Endothelial cell of umbilical vein (primary cell): Measurements from ENCODE around the gene GDF11. TPM values are rescaled to one million over a fixed set of nuclear protein-coding genes. Genes with fewer than 3 reads are reported as not detected.

Experiments
- BruUV-seq: library from RNA; stranded (reverse); fragments of 400-500 nt; replicated peaks from 2 replicates; lab custom pipeline; 2021; lab: Mats Ljungman, UMichigan
- CTCF ChIA-PET: fragments of 300-600, 350-600 bp; sonication (Branson Sonifier 250); formaldehyde crosslinking; loops from one replicate; lab custom pipeline; 2021; ENCODE audit warnings: antibody characterized with exemption, inconsistent platforms; lab: Charles Lee
- POLR2A ChIA-PET: fragments of 300-600, 350-600 bp; sonication (Branson Sonifier 250); formaldehyde crosslinking; loops from one replicate; lab custom pipeline; 2021; ENCODE audit warnings: antibody characterized with exemption, inconsistent platforms; lab: Charles Lee
- DNase-seq: peaks from one replicate; pipeline ENCODE4 v3.0.0-alpha.2; 2011; ENCODE audit warnings: low read depth, low spot score
- FAIRE-seq: peaks from 2 replicates; lab custom pipeline; 2011; peaks lifted over from hg19 to GRCh38; lab: Jason Lieb, UNC
- H2AFZ ChIP-seq: 2 replicates; pipeline ENCODE4 v1.6.0; 2012; ENCODE audit warnings: low read depth, low read length, control low read depth, inconsistent platforms
- H3K27ac ChIP-seq: 2 replicates; pipeline ENCODE4 v1.5.1; 2011; ENCODE audit warnings: low read depth, mild to moderate bottlenecking, control low read depth, low read length, moderate library complexity; ENCODE audit not compliant: insufficient read depth
- H3K27me3 ChIP-seq, 2 experiments: 2 replicates each; pipeline versions ENCODE4 v1.6.0 to v1.6.1; 2011; ENCODE audit warnings: low read length in 2 of 2, mixed read lengths in 1 of 2; ENCODE audit not compliant: control insufficient read depth in 2 of 2, insufficient read depth in 2 of 2
- H3K36me3 ChIP-seq, 2 experiments: 2 replicates in 1 of 2; 3 replicates in 1 of 2; pipeline ENCODE4 v1.5.1; 2011; ENCODE audit warnings: low read length in 2 of 2, mild to moderate bottlenecking in 1 of 2, moderate library complexity in 1 of 2; ENCODE audit not compliant: control insufficient read depth in 2 of 2, insufficient read depth in 2 of 2; ENCODE audit errors: extremely low read depth in 1 of 2
- H3K4me1 ChIP-seq: 3 replicates; pipeline ENCODE4 v1.5.1; 2011; ENCODE audit warnings: mild to moderate bottlenecking, low read length; ENCODE audit not compliant: control insufficient read depth, insufficient read depth; ENCODE audit errors: extremely low read depth
- H3K4me2 ChIP-seq: 2 replicates; pipeline ENCODE4 v1.6.1; 2011; ENCODE audit warnings: low read length, control low read depth, mixed read lengths; ENCODE audit not compliant: insufficient read depth
- H3K4me3 ChIP-seq, 3 experiments: fragments of 200-600 bp in 1 of 3; sonication (generic), shearing (Covaris generic) in 1 of 3; replicated peaks in 1 of 3; 2 replicates each; pipeline ENCODE4 v1.5.1; 2011 to 2016; ENCODE audit warnings: control low read depth in 3 of 3, low read length in 3 of 3, mild to moderate bottlenecking in 2 of 3, inconsistent platforms in 1 of 3, low read depth in 1 of 3, moderate library complexity in 1 of 3; ENCODE audit not compliant: insufficient read depth in 1 of 3
- H3K79me2 ChIP-seq: 2 replicates; pipeline ENCODE4 v1.6.0; 2012; ENCODE audit warnings: low read length, inconsistent platforms; ENCODE audit not compliant: control insufficient read depth, insufficient read depth
- H3K9ac ChIP-seq: replicated peaks from 2 replicates; pipeline ENCODE3; 2011; ENCODE audit warnings: low read length, control low read depth; ENCODE audit not compliant: insufficient read depth; ENCODE audit errors: extremely low read depth
- H3K9me1 ChIP-seq: replicated peaks from 3 replicates; pipeline ENCODE4 v1.6.0; 2011; ENCODE audit warnings: mild to moderate bottlenecking, low read length; ENCODE audit not compliant: control insufficient read depth, insufficient read depth; ENCODE audit errors: extremely low read depth
- H3K9me3 ChIP-seq: replicated peaks from 2 replicates; pipeline ENCODE4 v1.5.1; 2012; ENCODE audit warnings: low read length, inconsistent platforms; ENCODE audit not compliant: control insufficient read depth, insufficient read depth
- H4K20me1 ChIP-seq: replicated peaks from 2 replicates; pipeline ENCODE3; 2011; ENCODE audit warnings: mild to moderate bottlenecking, low read length; ENCODE audit not compliant: control insufficient read depth, insufficient read depth; ENCODE audit errors: extremely low read depth
- CTCF ChIP-seq, 2 donors: IDR thresholded peaks; 1 replicate in 1 of 2; 2 replicates in 1 of 2; pipeline ENCODE4 v1.5.1; 2011; ENCODE audit warnings: low read length in 2 of 2, mild to moderate bottlenecking in 2 of 2, moderate library complexity in 2 of 2, control low read depth in 1 of 2, inconsistent platforms in 1 of 2, low read depth in 1 of 2; ENCODE audit not compliant: insufficient read depth in 1 of 2; ENCODE audit errors: extremely low read depth in 1 of 2
- EZH2 ChIP-seq: IDR thresholded peaks from 2 replicates; pipeline ENCODE4 v1.6.1; 2012; ENCODE audit warnings: borderline replicate concordance, low read depth, mild to moderate bottlenecking, moderate library complexity, low read length, inconsistent platforms; ENCODE audit not compliant: severe bottlenecking
- FOS ChIP-seq: IDR thresholded peaks from 2 replicates; pipeline ENCODE4 v1.6.1; 2011; ENCODE audit warnings: mild to moderate bottlenecking, low read length, moderate library complexity, borderline replicate concordance; ENCODE audit not compliant: insufficient read depth
- GATA2 ChIP-seq: IDR thresholded peaks from 2 replicates; pipeline ENCODE4 v1.7.0; 2011; ENCODE audit warnings: low read depth, mild to moderate bottlenecking, moderate library complexity, mixed read lengths, low read length; ENCODE audit not compliant: insufficient read length, insufficient read depth
- JUN ChIP-seq: IDR thresholded peaks from 2 replicates; pipeline ENCODE4 v1.6.1; 2011; ENCODE audit warnings: borderline replicate concordance, low read depth; ENCODE audit not compliant: insufficient read length, insufficient read depth
- MAX ChIP-seq: IDR thresholded peaks from 2 replicates; pipeline ENCODE4 v1.6.1; 2011; ENCODE audit not compliant: insufficient read depth, insufficient read length
- MYC ChIP-seq: IDR thresholded peaks from one replicate; pipeline ENCODE4 v1.6.1; 2011; ENCODE audit warnings: mild to moderate bottlenecking, low read depth, low read length
- POLR2A ChIP-seq: IDR thresholded peaks from 2 replicates; pipeline ENCODE4 v1.6.1; 2012; ENCODE audit warnings: low read depth, mild to moderate bottlenecking, control low read depth, low read length
- POLR2AphosphoS5 ChIP-seq: IDR thresholded peaks from 2 replicates; pipeline ENCODE4 v1.6.1; 2012; ENCODE audit warnings: low read depth, mild to moderate bottlenecking, control low read depth, low read length, moderate library complexity; ENCODE audit not compliant: insufficient read depth
- dilution Hi-C: fragments of 300-500 bp; cut with MboI; formaldehyde crosslinking; loops from one replicate; pipeline ENCODE4 v1.15.0; 2019; ENCODE audit warnings: low sequenced_read_pairs; ENCODE audit not compliant: extremely low pct_ligation_motif_present
- intact Hi-C: fragments of 100-400 bp; cut with micrococcal nuclease; formaldehyde crosslinking; loops from one replicate; pipeline ENCODE4 v1.10.0; 2022
- polyA plus RNA-seq, 4 experiments: library from polyadenylated mRNA; depleted of rRNA in 3 of 4; stranded (reverse) in 3 of 4; unstranded in 1 of 4; fragments of >200 nt; gene quantifications; 2 replicates each; pipeline versions ENCODE4 v1.2.1 to v1.2.3, GENCODE V29; 2011 to 2012; ENCODE audit warnings: missing spikeins in 1 of 4
- total RNA-seq: library from RNA; stranded (reverse); gene quantifications from 2 replicates; pipeline ENCODE4 v1.2.3, GENCODE V29; 2021

GDF11 gene
- total and polyA plus RNA-seq, 2 donors (not counting 3 experiments of a cell fraction or from before 2014, with no cell fraction given) = 10.0 to 18.7 TPM

GRCh38 chr12:55762646-55763045 lies 19.7 kb downstream of the GDF11 start:
- DNase-seq = no peak
- Histone ChIP-seq H3K27me3 (no peaks in the 10 kb centered on the region), H3K9me1 (no peaks in the 10 kb centered on the region), H3K4me2 (no peak overlapping the region), H3K36me3 (peaks cover 7 to 13% of the 10 kb centered on the region in 2 experiments), H4K20me1 (no peaks in the 10 kb centered on the region), H3K9ac (no peak overlapping the region), H3K79me2 (peaks cover 8% of the 10 kb centered on the region), H3K27ac (no peak overlapping the region), H3K9me3 (no peaks in the 10 kb centered on the region), H3K4me3 (no peak overlapping the region), H2AFZ (no peak overlapping the region), H3K4me1 (no peaks in the 10 kb centered on the region)
- dilution Hi-C loops = no loop called here
- no TSS peak for BruUV-seq
- CTCF ChIA-PET = interaction anchor here (1.6 kb wide), 1 partner anchor 15 kb away, joined by 3 read pairs; no protein-coding TSS in a partner anchor
- no peak for TF ChIP-seq POLR2A
- no peak for TF ChIP-seq POLR2AphosphoS5
- TF ChIP-seq MAX = no peak
- TF ChIP-seq GATA2 = no peak
- no peak for TF ChIP-seq FOS
- TF ChIP-seq MYC = no peak
- no peak for TF ChIP-seq JUN
- no peak for TF ChIP-seq CTCF (IDR thresholded peaks at IDR 0.05; ENCODE audit: extremely low read depth in 1 of 2, insufficient read depth in 1 of 2, low read depth in 1 of 2, low read length in 2 of 2)
- TF ChIP-seq EZH2 = no peak
- no peak for FAIRE-seq
- intact Hi-C loops = no loop called here
- POLR2A ChIA-PET = no interaction called here
